Ishikawa (cell line): ENCODE data around the gene SLC39A6.

Experiments used
- CEBPB ChIP-seq: IDR thresholded peaks from 2 replicates; pipeline ENCODE4 v1.6.1; 2012
- CREB1 ChIP-seq: IDR thresholded peaks from 2 replicates; pipeline ENCODE4 v1.6.1; 2012; ENCODE audit warnings: low read depth
- EGR1 ChIP-seq: IDR thresholded peaks from 2 replicates; pipeline ENCODE4 v1.6.1; 2012
- EP300 ChIP-seq: IDR thresholded peaks from 2 replicates; pipeline ENCODE4 v1.6.1; 2012; ENCODE audit warnings: borderline replicate concordance
- FOXM1 ChIP-seq: IDR thresholded peaks from 2 replicates; pipeline ENCODE4 v1.6.1; 2012; ENCODE audit warnings: low read depth, borderline replicate concordance
- MAX ChIP-seq: IDR thresholded peaks from 2 replicates; pipeline ENCODE4 v1.6.1; 2012
- NFIC ChIP-seq: IDR thresholded peaks from 2 replicates; pipeline ENCODE4 v1.6.1; 2012
- RAD21 ChIP-seq: IDR thresholded peaks from 2 replicates; pipeline ENCODE4 v1.6.1; 2012; ENCODE audit warnings: low read depth
- REST ChIP-seq: IDR thresholded peaks from 2 replicates; pipeline ENCODE4 v1.6.1; 2012; ENCODE audit warnings: low read depth, mild to moderate bottlenecking
- TAF1 ChIP-seq: IDR thresholded peaks from 2 replicates; pipeline ENCODE4 v1.6.1; 2012; ENCODE audit warnings: low read depth, mild to moderate bottlenecking
- TCF12 ChIP-seq: IDR thresholded peaks from 2 replicates; pipeline ENCODE4 v1.6.1; 2012; ENCODE audit warnings: low read depth
- TEAD4 ChIP-seq: IDR thresholded peaks from 2 replicates; pipeline ENCODE4 v1.6.1; 2012
- USF1 ChIP-seq: IDR thresholded peaks from 2 replicates; pipeline ENCODE4 v1.6.1; 2012
- YY1 ChIP-seq: IDR thresholded peaks from 2 replicates; pipeline ENCODE4 v1.6.1; 2012; ENCODE audit warnings: low read depth
- ZBTB7A ChIP-seq: IDR thresholded peaks from 2 replicates; pipeline ENCODE4 v1.6.1; 2012; ENCODE audit warnings: low read depth

Gene SLC39A6

GRCh38 chr18:36175481-36175880 lies 46.3 kb upstream of the SLC39A6 start:
- no peak for TF ChIP-seq TEAD4
- TF ChIP-seq REST, result no peak

- no peak for TF ChIP-seq CREB1
- TF ChIP-seq EP300, result no peak
Observed at GRCh38 chr18:36169938-36170337, 40.8 kb upstream of the SLC39A6 start.

GRCh38 chr18:36167692-36168218 lies 38.6 kb upstream of the SLC39A6 start:
- TF ChIP-seq RAD21, result no peak
- no peak for TF ChIP-seq TAF1
- TF ChIP-seq NFIC, result no peak
- TF ChIP-seq TEAD4, result no peak
- no peak for TF ChIP-seq EP300
- no peak for TF ChIP-seq YY1
- no peak for TF ChIP-seq CREB1
- TF ChIP-seq ZBTB7A, result no peak

- TF ChIP-seq EP300, result no peak
- TF ChIP-seq FOXM1, result no peak
- no peak for TF ChIP-seq USF1
Observed at GRCh38 chr18:36162981-36163380, 33.8 kb upstream of the SLC39A6 start.

- TF ChIP-seq EP300, result no peak
- TF ChIP-seq EGR1, result no peak
- TF ChIP-seq TEAD4, result no peak
- TF ChIP-seq MAX, result no peak
- no peak for TF ChIP-seq FOXM1
- no peak for TF ChIP-seq USF1
- TF ChIP-seq REST, result no peak
- no peak for TF ChIP-seq CREB1
- no peak for TF ChIP-seq TAF1
- TF ChIP-seq TCF12, result no peak
- TF ChIP-seq ZBTB7A, result no peak
- no peak for TF ChIP-seq YY1
- TF ChIP-seq CEBPB, result no peak
- TF ChIP-seq NFIC, result no peak
Observed at GRCh38 chr18:36160959-36161371, 31.8 kb upstream of the SLC39A6 start.

- TF ChIP-seq CEBPB, result no peak
- TF ChIP-seq YY1, result no peak
- TF ChIP-seq ZBTB7A, result no peak
- no peak for TF ChIP-seq TAF1
- TF ChIP-seq EP300, result no peak
- TF ChIP-seq REST, result no peak
- no peak for TF ChIP-seq NFIC
- no peak for TF ChIP-seq USF1
- TF ChIP-seq CREB1, result no peak
- TF ChIP-seq FOXM1, result no peak
- TF ChIP-seq EGR1, result no peak
Observed at GRCh38 chr18:36158266-36158867, 29.2 kb upstream of the SLC39A6 start.
